Measurements from ENCODE around the gene CIITA.

Gene CIITA

GRCh38 chr16:10852948-10853347, 24.1 kb upstream of the CIITA start:
- no peak for DNase-seq

GRCh38 chr16:10856042-10856441, 21.0 kb upstream of the CIITA start:
- DNase-seq = no peak

GRCh38 chr16:10858203-10858602, 18.8 kb upstream of the CIITA start:
- no peak for DNase-seq

- DNase-seq = no peak
Observed at GRCh38 chr16:10859020-10859419, 18.0 kb upstream of the CIITA start.

GRCh38 chr16:10859658-10860057, 17.3 kb upstream of the CIITA start:
- DNase-seq = no peak

- no peak for DNase-seq
Observed at GRCh38 chr16:10862438-10862837, 14.6 kb upstream of the CIITA start.

GRCh38 chr16:10865991-10866966, 10.7 kb upstream of the CIITA start:
- DNase-seq = no peak

- DNase-seq = no peak
Observed at GRCh38 chr16:10867199-10867598, 9.8 kb upstream of the CIITA start.

GRCh38 chr16:10868104-10868595, 8.9 kb upstream of the CIITA start:
- no peak for DNase-seq

GRCh38 chr16:10868596-10869469, 8.2 kb upstream of the CIITA start:
- DNase-seq = no peak

GRCh38 chr16:10870137-10870776, 6.7 kb upstream of the CIITA start:
- no peak for DNase-seq

GRCh38 chr16:10870808-10871156, 6.2 kb upstream of the CIITA start:
- no peak for DNase-seq

- DNase-seq = no peak
Observed at GRCh38 chr16:10871157-10871991, 5.6 kb upstream of the CIITA start.

- no peak for DNase-seq
Observed at GRCh38 chr16:10876315-10876714, 687 bp upstream of the CIITA start.

GRCh38 chr16:10877472-10877946, 507 bp downstream of the CIITA start:
- no peak for DNase-seq

GRCh38 chr16:10878328-10878643, 1.3 kb downstream of the CIITA start:
- DNase-seq = no peak

GRCh38 chr16:10878644-10879501, 1.9 kb downstream of the CIITA start:
- no peak for DNase-seq

GRCh38 chr16:10879681-10880589, 2.9 kb downstream of the CIITA start:
- no peak for DNase-seq

- no peak for DNase-seq
Observed at GRCh38 chr16:10880594-10881452, 3.8 kb downstream of the CIITA start.

Measured in NCI-H510A treated with DMSO at 0.1 percent for 48 hours (cell line).